IPS-NIHi7 (cell line): ENCODE results near the gene ZFP90.
"Not testable (repeated sequence)": the region's sequence is repeated elsewhere in the genome, so short reads cannot be mapped to it uniquely, and the experiment has no call there.

ENCODE experiments used
- DNase-seq: peaks from one replicate; pipeline ENCODE4 v3.0.0; 2012; ENCODE audit warnings: mixed read lengths; ENCODE audit errors: extremely low spot score

Gene ZFP90

GRCh38 chr16:68517606-68518166, 21.4 kb upstream of the ZFP90 start:
- no peak for DNase-seq

- no peak for DNase-seq
Observed at GRCh38 chr16:68519225-68519745, 19.8 kb upstream of the ZFP90 start.

GRCh38 chr16:68520649-68521086, 18.4 kb upstream of the ZFP90 start:
- DNase-seq, result peak; percentile 98

DNA sequence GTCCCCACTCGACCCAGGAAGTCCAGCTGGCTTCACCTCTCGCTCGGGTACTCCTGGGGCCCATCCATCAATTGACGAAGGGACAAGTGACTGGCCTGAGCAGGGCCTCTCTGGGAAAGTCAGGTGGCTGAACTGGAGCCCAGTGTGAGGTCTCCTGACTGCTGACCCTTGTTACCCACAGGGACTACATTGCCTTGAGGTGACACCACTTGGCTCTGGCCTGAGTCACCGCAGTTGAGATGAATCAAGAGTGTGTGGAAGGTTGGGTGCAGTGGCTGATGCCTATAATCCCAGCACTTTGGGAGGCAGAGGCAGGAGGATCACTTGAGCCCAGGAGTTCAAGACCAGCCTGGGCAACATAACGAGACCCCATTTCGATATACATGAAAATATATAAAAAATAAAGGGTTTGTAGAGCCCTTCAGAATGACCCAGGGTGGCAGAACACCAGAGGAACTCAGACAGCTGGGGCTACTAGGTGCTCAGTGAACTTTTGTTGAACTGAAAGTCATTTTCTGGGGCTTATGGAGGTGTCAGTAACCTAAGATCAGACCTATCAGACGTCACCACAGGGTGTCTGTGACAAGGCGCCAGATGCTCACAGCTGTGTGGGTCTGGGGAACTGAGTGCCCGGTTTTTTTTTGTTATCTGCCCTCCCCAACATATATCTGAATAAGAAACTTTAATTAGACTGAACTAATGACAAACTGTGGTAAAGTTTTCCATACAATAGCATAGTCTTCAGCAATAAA, 14.8 kb upstream of the ZFP90 start:
- no peak for DNase-seq

- no peak for DNase-seq
Observed at GRCh38 chr16:68526143-68526781, 12.8 kb upstream of the ZFP90 start.

GRCh38 chr16:68526782-68527145, 12.3 kb upstream of the ZFP90 start:
- DNase-seq, result no peak

- no peak for DNase-seq
Observed at GRCh38 chr16:68528233-68528632, 10.9 kb upstream of the ZFP90 start.

DNA sequence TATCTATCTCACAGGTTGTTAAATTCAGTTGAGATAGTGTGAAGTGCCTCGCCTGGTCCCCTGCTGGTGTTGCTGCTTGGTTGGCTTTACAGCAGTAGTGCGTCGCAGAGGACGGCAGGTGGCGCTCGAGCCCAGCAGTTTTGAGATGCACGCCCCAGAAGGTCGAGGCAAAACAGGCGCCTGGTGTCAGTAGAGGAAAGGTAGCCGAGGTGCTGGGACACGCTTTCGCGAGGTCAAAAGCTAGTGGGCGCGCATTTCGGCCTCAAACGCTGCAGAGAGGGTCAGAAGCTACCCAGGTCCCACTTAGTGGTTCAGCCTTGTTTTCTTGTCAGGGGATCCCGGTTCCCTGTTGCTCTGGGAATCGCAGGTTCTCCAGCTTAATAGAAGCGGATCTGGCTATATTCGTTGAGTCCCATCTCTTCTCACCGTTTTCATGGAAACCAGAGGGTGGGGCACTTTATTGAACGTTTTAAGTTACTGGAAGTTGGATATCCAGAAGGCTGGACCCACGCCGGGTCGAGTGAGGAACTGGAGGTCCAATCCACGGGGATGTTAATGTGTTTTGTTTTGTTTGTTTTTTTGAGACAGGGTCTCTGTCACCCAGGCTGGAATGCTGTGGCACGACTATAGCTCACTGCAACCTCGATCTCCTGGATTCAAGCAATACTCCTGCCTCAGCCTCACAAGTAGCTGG, 10.3 kb upstream of the ZFP90 start:
- DNase-seq, result peak; percentile 88

DNA sequence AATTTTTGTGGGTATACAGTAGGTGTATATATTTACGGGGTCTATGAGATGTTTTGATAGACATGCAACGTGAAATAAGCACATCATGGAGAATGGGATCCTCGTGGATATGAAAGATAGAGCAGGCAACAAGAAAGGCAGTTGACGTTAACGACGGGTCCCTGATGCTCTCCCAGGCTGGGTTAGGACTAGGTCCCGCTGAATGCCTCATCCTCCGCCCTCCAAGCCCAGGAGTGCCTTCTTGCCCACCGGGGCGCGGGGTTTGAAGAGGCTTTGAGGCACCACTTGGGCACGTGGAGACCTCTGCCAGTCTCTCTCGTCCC, 9.5 kb upstream of the ZFP90 start:
- DNase-seq, result no peak

GRCh38 chr16:68529931-68530701, 9.0 kb upstream of the ZFP90 start:
- DNase-seq, result peak; percentile 97

- no peak for DNase-seq
Observed at GRCh38 chr16:68533937-68534336, 5.2 kb upstream of the ZFP90 start.

DNA sequence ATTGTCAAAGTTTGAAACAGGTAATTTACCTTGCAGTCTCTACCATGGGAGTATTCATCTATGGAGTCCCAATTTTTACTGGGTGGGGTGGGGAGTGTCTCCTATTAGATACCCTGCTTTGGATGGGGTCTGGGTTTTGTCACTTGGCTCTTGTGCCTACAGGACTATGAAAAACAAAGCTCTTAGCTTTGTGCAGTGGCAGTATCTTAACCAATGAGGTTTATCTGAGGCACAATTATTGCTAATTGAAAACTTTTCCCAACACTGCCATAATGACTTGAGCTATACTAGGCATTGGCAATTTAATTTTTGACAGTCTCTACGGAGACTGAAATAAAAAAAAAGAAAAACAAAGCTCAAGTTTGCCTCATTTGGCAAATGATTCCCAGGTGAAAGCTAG, 3.8 kb upstream of the ZFP90 start:
- DNase-seq, result no peak

- DNase-seq, result no peak
Observed at GRCh38 chr16:68539711-68540239, 684 bp downstream of the ZFP90 start.

DNA sequence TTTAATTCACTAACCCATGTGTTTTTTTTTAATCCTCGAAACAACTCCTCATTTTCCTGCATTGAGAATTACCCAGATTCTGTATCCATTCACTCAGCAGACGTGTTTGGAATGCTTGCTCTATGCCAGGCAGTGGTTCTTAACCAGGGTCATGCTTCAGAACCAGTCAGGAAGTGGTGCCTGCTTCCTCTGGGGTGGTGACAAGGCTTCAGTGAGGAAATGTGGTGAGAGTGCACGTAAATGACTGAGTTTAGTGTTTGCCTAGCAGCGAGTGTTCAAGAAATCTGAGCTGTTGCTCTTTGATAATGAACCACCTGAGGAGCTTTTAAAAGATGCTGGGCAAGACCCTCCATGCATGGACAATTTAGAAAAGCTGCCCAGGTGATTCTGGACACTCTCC, 9.9 kb downstream of the ZFP90 start:
- no peak for DNase-seq

GRCh38 chr16:68553186-68553585, 14.1 kb downstream of the ZFP90 start:
- DNase-seq, result no peak

GRCh38 chr16:68560341-68560740, 21.2 kb downstream of the ZFP90 start:
- not testable (repeated sequence) for DNase-seq

DNA sequence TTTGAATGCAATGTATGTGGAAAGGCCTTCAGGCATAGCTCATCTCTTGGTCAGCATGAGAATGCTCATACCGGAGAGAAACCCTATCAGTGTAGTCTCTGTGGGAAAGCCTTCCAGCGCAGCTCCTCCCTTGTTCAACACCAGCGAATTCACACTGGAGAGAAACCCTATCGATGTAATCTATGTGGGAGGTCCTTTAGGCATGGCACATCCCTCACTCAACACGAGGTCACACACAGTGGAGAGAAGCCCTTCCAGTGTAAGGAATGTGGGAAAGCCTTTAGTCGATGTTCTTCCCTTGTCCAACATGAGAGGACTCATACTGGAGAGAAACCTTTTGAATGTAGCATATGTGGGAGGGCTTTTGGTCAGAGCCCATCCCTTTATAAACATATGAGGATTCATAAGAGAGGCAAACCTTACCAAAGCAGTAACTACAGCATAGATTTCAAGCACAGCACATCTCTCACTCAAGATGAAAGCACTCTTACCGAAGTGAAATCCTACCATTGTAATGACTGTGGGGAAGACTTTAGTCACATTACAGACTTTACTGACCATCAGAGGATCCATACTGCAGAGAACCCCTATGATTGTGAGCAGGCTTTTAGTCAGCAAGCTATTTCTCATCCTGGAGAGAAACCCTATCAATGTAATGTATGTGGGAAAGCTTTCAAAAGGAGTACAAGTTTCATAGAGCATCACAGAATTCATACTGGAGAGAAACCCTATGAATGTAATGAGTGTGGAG, 24.7 kb downstream of the ZFP90 start:
- DNase-seq, result no peak

GRCh38 chr16:68564382-68564985, 25.4 kb downstream of the ZFP90 start:
- no peak for DNase-seq

DNA sequence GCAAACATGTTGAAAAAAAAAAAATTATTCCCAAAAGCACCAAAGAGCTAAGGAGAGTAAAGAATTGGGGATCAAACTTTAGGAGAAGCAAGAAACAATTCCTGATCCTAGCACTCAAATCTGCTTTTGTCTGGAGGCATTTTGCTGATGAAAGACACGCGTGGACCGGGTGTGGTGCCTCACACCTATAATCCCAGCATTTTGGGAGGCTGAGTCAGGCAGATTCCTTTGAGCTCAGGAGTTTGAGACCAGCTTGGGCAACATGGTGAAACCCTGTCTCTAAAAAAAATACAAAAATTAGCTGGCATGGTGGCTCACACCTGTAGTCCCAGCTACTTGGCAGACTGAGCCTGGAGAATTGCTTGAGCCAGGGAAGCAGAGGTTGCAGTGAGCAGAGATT, 35.4 kb downstream of the ZFP90 start:
- DNase-seq, result no peak

DNA sequence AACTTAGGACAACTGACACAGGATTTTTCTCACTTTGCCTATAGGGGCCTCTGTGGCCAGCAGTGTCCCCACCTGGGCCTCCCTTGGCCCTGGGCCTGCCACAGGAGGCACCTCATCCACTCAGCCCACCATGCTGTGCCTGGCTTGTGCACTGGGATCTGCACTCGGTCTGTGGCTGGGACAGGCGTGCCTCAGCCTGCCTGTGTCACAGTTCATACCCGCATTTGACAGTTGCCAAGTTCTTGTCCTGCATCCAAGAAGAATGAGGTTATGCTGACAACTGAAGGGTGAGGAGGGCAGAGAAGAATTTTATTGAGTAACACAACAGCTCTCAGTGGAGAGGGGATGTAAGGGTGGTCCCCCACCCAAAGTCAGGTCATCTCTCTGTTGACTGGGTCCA, 36.0 kb downstream of the ZFP90 start:
- no peak for DNase-seq
